HG03066 (cell line): Measurements from ENCODE around the gene LSM11.

ENCODE experiments used
- ATAC-seq: cut with Tn5 transposase; IDR thresholded peaks from one replicate; pipeline ENCODE4 v1.9.1; 2021; ENCODE audit warnings: low read depth; ENCODE audit not compliant: unreplicated experiment

LSM11 gene

DNA sequence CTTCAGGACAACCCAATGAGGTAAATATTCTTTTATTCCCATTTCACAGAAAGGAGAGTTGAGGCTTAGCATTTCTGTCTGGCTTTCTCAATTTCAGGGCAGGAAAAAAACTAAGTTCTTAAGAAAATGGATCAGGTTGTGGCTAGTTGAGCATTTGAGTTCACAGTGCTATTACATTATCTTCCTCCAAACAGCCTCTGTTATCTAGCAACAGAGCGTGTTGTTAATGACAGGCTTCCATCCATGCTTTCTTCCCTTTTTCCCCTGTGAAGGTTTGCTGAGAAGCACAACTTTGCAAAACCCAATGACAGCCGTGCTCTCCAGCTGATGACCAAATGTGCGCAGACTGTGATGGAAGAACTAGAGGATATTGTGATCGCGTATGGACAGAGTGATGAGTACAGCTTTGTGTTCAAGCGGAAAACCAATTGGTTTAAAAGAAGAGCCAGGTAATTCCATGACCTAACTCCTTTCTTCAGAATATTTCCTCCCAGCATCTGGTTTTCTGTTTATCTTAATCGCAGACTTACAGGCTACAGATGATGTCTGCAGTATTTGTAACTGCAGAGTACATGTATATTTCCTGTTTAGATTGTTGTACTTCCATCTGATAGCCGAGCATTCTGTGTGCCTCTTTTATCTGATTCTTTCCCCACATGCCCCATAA lies 10.8 kb upstream of the LSM11 start:
- no peak for ATAC-seq

DNA sequence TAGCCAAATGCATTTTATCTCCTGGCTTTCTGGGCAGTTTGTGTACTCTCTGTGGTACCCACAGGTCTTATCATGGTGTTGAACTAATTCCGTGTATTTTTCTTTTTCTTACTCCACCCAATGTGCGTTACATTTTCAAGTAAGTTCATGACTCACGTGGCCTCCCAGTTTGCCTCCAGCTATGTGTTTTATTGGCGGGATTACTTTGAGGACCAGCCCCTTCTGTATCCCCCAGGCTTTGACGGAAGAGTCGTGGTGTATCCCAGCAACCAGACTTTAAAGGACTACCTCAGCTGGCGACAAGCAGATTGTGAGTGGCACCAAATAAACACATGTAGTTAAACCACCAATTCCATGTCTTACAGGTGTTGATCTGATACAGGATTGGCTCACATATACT lies 9.1 kb upstream of the LSM11 start:
- ATAC-seq, result no peak

DNA sequence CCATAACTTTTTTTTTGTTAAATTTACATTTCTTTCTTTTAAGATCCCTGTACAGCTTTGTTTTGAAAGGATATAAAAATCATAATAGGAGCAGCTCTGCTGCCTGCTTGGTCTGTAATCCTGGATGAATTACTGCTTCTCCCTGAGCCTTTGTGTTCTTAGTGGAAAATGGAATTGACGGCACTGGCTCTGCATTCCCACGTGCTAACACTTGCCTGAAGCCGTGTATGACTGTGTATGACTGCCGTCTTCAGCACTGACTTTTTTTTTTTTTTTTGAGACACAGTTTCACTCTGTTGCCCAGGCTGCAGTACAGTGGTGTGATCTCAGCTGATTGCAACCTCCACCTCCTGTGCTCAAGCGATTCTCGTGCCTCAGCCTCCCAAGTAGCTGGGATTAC lies 7.5 kb upstream of the LSM11 start:
- ATAC-seq, result no peak

DNA sequence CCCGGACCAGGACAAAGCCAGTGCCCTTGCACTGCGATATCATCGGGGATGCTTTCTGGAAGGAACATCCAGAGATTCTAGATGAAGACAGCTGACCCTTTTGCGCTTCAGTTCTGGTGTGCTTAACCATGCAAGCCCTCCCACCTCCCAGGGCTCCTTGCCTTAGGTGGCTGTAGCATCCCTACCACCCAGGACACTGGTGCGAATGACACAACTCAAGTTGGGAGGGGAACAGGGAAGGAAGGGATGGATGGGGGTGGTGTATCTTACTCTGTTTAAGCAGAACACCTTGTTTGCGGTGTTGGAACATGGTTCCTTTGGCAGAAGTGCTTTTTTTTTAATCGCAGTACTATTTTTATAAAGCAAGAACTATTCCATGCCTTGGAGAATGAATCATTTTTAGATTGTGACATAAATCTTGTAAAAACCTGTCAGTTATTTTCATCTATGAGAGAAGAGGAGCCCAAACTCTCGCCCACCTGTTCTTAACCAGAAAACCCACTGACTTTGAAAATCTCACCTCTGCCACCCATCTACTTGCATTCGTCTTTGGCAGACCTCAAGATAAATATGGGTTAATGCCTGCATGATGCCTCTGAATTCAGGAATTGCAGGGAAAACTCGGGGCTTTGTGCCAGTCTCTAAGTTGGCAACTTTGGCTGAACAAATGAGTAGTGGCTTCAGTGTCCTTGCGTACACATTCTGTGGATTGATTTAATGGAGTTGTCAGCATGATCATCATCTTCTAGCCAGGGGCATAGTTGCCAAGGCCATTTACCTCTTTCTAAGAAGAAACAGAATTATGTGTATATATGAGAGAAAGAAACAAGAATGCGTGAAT lies 3.9 kb upstream of the LSM11 start:
- no peak for ATAC-seq

DNA sequence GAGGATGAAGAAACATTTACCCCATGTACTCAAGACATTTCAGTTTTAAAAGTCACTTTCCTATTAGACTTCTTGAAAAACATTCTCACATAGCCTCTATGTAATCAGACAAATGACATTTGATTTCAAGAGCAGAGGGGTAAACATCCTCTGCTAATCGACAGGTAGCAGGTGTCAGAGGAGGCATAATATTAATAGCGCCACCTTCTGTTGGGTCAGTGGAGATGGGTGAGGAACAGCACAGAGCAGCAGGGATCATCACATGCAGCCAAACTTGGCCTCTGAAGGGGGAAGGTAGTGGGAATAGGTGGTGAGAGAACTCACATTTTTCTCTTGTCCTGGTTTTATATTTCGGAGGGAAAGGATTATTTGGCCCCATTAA lies 3.3 kb upstream of the LSM11 start:
- no peak for ATAC-seq

DNA sequence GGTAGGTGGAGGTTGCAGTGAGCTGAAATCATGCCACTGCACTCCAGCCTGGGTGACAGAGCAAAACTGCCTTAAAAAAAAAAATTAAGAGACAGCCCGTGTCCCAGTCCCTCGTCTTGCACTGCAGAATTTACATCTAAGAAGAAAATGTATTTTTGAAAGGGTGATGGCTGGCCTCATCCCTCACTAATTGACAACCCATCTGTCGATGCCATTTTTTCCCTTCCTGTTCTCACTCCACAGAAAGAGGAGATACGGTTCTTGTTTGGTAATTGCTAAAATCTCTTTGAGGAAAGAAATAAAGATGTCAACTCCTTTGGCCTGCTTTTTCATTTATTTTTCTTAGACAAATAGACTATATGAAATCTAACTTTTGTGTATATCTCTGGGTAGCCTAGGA lies 2.4 kb upstream of the LSM11 start:
- ATAC-seq, result no peak

DNA sequence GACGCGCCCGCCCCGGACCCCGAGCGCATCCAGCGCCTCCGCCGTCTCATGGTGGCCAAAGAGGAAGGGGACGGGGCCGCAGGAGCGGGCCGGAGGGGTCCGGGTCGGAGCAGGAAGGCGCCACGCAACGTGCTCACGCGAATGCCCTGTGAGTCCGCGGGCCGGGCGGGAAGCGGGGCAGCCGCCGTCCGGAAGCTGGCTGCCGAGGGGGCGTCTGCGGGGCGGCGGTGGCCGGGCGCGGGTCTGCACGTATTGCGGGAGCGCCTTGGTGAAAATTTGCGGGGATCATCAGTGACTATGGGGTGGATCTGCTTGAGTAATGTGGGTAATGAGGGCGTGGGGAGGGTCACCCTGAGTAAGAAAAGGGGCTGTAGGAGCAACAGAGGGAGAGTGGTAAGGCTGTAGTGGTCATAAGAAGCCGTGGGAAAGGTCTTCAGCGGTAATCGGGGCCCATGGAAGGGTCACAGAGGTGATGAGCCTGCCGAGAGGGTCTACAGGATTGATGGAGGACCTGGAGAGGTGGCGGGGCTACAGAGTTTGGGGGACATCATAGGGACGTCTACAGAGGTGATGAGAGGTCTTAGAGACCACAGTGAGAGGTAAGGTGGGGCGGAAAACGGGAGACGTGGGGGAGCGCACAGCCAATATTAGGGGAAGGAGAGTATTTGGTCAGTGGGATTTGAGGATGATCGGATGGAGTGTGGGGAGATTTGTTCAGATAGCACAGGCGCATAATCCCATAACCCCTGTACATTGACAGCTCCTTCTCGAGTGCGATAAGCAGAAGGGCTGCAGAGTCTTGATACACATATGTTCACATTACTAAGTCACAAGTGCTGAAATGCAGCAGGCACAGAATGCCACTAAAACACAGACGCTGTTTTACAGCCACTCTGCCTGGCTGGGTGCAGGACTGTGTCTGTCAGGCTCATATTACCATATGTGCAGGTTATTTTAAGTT lies 819 bp downstream of the LSM11 start:
- peak; percentile 39 for ATAC-seq

DNA sequence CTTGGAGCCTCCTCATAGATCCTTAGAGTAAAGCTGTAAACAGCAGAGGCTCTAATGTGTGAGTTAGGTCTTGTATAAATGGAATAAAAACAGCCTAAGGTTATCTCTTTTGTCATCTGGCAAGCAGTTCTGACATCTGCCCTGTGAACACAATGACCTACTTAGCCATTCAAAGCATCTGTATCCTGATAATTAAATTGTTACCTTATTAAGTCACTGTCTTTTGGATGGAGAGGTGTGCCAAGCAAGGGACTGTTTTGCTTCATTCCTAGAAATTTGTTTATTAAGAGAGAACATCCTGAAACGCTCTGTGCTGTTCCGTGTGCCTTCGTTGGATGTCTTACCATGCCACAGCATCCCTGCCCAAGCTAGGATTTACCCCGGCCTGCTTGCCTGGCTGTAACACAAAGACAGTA lies 1.5 kb downstream of the LSM11 start:
- ATAC-seq, result no peak

DNA sequence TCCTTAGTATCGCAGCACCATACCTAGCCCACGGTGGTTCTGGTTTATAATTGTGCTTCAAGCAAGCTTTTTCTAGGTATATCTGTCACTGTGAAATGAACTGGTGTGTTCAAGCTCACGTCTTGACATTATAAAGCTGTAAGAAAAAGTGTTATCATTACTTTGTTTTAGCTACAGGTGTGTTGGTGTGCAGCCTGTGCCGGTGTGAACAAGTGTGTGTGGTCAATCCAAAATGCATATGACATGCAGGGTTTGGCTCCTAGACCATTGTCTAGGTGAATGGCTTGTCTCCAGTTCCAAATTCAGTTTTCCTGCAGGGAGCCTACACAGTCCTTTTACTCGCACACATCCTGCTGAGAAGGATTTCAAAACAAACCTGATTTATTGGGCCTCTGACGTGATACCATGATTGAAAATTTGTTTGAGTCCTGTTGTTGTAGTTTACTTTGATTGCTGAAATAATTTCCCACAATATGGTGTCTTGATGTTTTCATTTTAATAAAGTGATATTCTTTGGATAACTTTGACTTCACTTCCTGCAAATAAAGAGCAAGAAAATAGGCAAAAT lies 3.7 kb downstream of the LSM11 start:
- ATAC-seq, result no peak

DNA sequence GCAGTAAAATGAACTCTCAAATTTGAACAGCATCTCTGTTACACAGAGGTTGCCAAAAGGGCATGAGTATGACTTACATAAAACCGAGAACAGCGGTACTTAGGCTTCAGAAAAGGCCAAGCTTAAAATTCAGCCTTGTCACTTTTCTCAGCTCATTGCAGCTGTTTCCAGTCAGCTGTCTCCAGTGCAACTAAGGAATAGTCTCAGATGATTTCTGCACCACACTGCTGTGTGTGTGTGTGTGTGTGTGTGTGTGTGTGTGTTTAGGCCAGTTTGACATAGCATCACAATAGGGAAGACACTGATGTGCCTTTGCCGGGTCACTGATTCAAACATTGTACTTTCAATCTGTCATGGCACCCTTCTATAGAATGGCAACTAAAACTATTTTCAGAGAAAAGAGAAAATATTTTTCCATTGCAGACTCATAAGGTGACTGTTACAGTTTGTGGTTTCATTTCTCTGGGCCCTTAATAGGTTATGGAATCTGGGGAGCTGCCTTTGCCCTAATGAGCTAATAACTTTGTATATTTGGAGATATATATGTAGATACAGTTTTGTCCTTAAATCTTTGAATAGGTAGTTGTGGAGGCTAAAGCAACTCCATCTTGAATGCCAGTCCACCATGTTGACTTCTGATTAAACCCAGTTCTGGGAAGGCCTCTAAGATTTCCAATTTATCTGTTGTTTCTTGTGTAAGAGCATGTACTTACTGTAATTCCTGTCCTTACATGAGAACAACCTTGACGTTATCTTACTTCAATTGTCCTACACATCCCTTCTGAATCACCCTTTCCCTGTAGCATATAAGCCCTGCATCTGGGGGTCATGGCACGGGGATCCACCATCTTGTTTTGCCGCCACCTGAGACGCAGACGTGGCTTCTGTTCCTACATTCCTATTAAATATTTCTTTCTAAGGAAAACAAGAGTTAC lies 4.5 kb downstream of the LSM11 start:
- no peak for ATAC-seq

DNA sequence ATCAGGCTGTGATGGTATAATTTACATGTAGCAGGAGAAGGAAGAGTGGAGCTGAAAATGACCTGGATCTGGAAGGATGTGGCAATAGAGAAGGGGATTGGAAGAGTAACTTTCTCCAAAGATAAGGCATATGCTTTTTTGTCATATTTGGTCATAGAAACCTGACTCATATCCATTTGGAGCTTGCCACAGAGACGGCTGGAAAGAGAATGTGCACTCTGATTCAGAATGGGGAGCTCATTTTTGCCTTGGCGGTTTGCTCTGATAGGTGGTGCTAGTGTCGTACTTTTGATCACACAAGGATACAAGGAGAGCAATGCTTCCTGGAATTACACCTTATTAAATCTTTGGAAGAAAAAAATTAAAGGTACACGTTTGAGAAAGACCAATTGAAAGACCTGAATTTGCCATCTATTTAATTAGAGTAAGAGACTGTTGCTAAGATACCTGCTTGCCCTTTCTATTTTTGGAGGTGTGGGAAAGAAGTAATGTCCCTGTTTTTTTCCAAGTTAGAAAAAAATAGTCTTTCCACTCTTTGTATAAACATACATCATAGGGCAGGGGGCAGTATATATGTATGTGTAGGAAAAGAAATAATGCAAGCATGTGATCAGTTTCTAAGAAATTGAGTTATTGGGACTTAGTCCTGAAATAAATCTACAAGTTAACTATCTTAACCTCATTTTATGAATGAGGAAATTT lies 5.4 kb downstream of the LSM11 start:
- no peak for ATAC-seq

DNA sequence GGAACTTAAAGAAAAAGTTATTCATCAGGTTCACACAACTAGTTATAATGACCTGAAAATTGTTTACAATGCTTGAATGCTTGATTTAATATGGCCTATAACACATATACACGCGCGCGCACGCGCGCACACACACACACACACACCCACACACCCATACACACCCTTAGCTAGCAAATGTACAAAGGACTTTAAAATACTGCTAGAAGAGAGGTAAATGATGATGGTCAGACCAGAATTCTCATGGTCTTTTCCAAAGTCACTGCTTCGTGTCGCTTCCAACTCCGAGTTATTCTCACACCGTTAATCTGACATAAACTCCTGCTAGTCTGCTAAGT lies 5.9 kb downstream of the LSM11 start:
- ATAC-seq, result no peak

DNA sequence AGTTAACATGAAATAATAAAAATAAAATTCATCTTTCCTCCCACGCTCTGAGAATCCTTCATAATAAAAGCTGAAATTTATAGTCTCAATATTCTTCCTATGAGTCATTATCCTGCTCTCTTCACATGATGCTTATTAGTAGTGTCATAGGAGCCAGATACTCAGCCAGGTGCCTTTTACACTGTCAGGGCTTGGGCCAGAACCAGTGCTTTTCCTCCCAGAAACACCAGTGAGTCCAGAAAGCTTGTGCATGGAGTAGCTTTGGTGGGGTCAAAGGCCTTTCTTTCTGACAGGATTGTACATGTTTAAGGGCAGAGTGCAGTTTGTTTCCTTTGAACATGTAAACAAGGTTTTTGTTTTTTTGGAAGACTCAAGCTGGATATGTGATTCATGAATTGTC lies 6.8 kb downstream of the LSM11 start:
- no peak for ATAC-seq

DNA sequence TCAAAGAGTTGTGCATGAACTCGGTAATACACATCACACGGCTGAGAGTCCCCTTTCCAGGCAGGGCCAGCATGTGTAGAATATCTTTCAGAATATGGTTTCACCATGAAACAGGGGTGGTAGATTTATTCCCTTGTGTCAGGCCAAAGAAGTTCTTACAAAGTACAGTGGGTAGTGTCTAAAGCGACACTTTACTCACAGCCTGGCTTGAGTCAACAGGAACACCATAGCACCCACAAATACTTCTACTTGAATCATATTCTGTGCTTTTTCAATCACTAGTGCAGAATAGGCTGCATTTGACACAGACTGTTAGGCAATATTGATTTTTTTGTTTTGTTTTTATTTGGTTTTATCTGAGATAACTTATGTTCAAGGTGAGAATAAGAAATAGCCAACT lies 12.6 kb downstream of the LSM11 start:
- ATAC-seq, result no peak

DNA sequence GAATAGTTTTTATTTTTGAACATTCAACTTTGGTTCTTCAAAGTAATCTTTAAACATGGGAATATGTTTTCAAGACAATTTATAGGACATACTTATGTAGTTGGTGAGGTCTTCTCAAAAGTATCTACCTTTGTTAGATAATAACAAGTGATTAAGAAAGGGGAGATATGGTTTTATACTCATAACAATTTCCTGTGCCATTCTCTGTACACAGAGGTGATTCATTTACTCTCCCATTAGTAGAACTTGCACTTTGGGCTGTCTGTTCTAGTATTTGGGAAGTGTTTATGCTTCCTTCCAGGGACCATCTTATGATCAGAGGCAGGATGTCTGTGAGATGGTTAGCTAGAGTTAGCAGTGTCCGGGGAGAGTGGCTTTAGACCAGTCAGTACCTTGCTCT lies 15.2 kb downstream of the LSM11 start:
- ATAC-seq, result no peak

DNA sequence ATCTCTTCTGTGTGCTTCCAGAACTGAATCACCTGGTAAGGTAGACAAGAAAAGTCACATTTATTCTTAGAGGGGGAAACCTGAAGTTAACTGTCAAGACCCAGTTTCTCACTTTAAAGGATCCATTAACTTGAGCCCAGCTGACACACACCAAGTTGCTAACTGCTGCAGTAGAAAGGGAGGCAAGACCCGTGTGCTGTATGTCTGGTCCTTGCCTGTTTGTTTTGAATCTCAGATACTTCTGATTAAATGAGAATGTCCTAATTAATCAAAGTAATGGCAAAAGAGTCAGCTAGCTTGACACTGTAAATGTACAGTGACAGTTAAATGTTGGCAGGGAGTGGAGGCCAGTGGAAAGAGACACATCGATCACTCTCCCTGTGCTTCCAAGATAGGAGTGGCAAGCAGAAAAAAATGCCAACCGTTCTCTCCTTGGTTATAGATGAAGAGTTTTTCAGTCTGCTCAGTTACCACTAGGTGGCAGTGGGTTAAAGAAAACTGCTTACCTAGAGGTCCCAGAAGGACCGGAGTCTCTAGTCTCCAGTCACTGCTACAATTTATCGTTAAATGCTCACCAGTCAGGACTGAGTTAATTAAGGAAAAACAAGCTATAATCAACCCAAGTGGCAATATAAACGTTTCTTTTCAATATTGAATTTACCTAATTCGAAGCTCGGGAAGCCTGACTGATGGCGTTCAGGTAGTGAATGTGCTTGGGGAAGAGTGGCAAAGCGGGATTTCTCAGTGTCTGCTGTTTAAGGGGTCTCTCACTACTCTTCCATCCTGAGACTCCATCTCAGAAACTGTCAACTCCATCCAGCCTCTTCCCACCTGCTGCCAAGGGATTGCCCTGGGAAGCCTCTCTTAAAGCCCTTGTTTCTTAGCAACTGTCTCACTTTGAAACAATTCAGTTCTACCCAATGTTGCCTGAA lies 18.4 kb downstream of the LSM11 start:
- peak; percentile 72 for ATAC-seq

DNA sequence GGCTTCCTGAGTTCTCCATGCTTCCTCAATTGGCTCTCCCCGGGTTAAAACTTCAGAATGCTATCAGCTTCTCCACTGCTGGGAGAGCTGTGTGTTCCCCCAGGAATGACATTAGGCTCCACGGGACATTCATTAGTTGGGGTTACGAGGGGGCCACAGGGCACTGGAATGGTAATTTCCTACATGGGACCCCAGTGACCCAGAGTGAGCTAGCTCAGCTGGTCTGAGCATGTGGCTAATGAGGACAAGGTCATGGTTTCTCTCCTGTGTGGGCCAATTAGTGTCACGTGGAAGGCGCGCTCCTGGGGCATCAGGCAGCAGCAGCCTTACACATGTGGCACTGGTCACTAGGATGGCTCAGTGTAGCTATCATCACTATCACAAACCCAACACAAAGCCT lies 21.0 kb downstream of the LSM11 start:
- no peak for ATAC-seq

DNA sequence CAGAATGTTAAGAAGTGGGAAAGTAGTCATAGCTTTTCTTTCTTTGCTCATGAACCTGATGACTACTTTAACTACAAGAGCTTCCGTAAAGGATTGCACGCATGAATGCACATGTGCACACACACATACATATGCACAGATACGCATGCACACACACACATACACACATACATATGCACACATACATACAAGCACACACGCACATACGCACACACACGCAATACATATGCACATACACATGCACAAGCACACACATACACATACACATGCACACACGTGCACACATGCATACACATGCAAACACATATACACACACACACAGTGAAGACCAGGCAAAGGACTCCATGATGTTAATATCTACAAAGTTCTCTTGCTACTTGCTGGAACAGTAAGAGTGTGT lies 22.9 kb downstream of the LSM11 start:
- ATAC-seq, result no peak
